ENCODE results near the gene MYO10.

GRCh38 chr5:16884595-16884994 is 51.5 kb downstream of the MYO10 start:
- TF ChIP-seq CTCF (IDR thresholded peaks at IDR 0.05) (no peak), POLR2A (IDR thresholded peaks at IDR 0.05) (no peak)
